GM12801 (cell line): Measurements from ENCODE around the gene SPTAN1.

ENCODE experiments used
- CTCF ChIP-seq: IDR thresholded peaks from one replicate; pipeline ENCODE4 v1.5.1; 2011; ENCODE audit warnings: control low read depth; ENCODE audit not compliant: insufficient read length; ENCODE audit errors: extremely low read depth

SPTAN1 gene

GRCh38 chr9:128653908-128654307 lies 101.5 kb downstream of the SPTAN1 start:
- TF ChIP-seq CTCF = no peak

GRCh38 chr9:128654481-128654880 lies 102.1 kb downstream of the SPTAN1 start:
- TF ChIP-seq CTCF = no peak

- TF ChIP-seq CTCF = no peak
Observed at GRCh38 chr9:128656416-128657343, 104.3 kb downstream of the SPTAN1 start, which contains the start of gene DYNC2I2. Gene DYNC2I2 (minus strand): TSS chr9:128656847. CDS start chr9:128656726, 121 bp downstream.

- TF ChIP-seq CTCF = no peak
Observed at GRCh38 chr9:128657344-128657704, 104.9 kb downstream of the SPTAN1 start.

DNA sequence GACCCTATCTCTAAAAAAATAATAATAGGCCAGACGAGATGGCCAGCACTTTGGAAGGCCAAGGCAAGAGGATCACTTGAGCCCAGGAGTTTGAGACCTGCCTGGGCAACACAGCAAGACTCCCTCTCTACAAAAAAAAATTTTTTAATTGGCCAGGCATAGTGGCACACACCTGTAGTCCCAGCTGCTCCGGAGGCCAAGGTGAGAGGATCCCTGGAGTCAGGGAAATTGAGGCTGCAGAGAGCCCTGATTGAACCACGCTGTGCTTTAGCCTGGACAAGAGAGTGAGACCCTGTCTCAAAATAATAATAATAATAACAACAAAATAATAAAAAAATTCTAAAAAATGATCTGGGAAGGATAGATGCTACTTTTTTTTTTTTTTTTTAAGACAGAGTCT lies 105.4 kb downstream of the SPTAN1 start:
- no peak for TF ChIP-seq CTCF

GRCh38 chr9:128669786-128670185 lies 117.4 kb downstream of the SPTAN1 start:
- TF ChIP-seq CTCF = no peak

GRCh38 chr9:128675382-128675781 lies 123.0 kb downstream of the SPTAN1 start:
- TF ChIP-seq CTCF = no peak
